HG03342 (cell line): ENCODE measurements around the gene SP6.
A peak's percentile ranks its signal among the peaks of the same experiment; 100 is the strongest.

ENCODE experiments used
- ATAC-seq: cut with Tn5 transposase; IDR thresholded peaks from one replicate; pipeline ENCODE4 v1.9.1; 2021; ENCODE audit warnings: mild to moderate bottlenecking, moderate library complexity; ENCODE audit not compliant: unreplicated experiment

The SP6 gene

GRCh38 chr17:47857551-47858455 is 6.8 kb upstream of the SP6 start:
- ATAC-seq, result no peak

GRCh38 chr17:47856830-47857229 is 5.9 kb upstream of the SP6 start:
- no peak for ATAC-seq

- no peak for ATAC-seq
These were observed 4.8 kb upstream of the SP6 start for GRCh38 chr17:47855737-47856136.

- ATAC-seq, result no peak
These were observed 2.7 kb upstream of the SP6 start for GRCh38 chr17:47853616-47854015.

DNA sequence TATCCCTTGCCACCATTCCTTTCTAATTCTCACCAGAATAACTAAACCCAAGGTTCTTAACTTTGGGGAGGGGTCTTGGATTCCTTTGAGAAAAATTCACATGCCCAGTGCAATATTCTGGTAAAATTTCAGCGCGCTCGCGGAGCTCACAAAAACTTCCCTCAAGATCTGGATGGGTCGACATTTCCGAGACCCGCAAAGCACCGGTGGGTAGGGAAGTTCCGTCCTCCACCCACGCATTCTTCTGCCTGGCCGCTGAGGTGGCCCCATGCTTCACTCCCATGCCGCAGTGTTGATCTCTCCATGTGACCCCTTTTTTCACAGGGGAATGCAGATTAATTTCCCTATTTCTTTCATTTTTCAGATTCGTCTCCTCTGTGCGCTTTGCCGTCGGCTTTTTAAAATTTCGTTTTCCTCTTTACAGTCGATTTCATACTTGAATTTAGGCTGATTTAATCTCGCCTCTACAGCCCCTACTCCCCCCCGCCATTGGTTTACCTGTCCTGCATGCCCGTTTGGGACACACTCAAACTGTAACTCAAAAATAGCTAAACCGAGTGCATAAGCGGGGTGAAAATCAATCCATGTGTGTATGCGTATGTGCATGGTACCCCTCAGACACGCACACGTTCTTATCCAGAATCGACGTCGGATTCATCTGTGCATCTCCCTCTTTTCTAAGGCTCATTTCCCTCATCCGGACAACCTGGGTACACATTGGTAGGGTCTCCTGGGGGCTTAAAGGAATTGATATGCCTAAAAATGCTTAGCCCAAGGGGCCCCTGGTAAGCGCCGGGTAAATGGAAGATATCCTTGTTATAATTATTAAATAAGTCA is 1.4 kb upstream of the SP6 start:
- ATAC-seq, result no peak

GRCh38 chr17:47851764-47852112 is 775 bp upstream of the SP6 start:
- no peak for ATAC-seq

- no peak for ATAC-seq
These were observed 631 bp downstream of the SP6 start for GRCh38 chr17:47850373-47850691.

DNA sequence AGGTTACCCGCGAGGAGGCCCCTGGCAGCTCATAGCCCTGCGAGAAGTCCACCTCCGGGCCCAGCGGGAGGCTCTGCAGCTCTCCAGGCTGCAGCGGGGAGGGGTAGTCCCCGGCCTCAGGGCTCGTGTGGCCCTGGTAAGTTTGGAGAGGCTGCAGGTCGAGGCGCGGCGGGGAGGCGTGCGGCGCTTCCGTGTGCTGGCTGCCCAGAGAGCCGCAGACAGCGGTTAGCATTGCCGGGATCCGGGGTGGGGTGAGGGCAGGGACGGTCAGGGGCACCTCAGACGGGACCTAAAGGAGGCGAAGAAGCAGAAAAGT is 2.8 kb downstream of the SP6 start:
- no peak for ATAC-seq

DNA sequence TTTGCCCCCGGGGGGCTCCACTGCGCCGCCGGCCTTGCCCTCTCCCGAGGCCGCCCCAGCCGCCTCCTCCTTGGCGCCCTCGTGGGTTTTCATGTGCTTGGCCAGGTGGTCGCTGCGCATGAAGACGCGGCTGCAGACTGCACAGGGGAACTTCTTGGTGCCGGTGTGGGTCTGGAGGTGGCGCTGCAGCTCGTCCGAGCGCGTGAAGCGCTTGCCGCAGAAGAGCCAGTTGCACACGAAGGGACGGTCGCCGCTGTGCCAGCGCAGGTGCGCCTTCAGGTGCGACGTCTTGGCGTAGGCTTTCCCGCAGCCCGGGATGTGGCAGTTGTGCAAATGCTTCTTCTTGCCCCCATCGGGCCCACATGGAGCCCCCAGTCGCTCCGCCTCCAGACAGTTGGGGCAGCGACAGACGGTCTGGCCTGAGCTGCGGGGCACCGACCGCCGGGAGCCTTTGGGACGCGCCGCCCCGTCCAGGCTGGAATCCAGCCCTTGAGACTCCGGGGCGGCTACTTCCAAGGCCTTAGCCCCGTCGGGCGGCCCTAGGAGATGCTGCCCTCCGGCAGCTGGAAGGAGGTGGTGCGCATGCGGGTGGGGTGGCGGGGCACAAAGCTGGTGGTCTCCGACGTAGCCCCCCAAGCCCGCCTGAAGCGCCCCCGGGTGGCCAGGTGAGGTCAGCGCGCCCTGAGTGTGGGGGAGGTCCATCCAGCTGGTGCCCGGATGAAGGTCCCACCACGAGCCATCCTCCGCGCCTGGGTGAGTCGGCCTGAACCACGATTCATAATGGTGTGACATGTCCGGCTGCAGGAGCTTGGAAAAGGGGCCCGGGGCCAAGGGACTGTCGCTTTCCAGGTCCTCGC is 3.4 kb downstream of the SP6 start:
- no peak for ATAC-seq

DNA sequence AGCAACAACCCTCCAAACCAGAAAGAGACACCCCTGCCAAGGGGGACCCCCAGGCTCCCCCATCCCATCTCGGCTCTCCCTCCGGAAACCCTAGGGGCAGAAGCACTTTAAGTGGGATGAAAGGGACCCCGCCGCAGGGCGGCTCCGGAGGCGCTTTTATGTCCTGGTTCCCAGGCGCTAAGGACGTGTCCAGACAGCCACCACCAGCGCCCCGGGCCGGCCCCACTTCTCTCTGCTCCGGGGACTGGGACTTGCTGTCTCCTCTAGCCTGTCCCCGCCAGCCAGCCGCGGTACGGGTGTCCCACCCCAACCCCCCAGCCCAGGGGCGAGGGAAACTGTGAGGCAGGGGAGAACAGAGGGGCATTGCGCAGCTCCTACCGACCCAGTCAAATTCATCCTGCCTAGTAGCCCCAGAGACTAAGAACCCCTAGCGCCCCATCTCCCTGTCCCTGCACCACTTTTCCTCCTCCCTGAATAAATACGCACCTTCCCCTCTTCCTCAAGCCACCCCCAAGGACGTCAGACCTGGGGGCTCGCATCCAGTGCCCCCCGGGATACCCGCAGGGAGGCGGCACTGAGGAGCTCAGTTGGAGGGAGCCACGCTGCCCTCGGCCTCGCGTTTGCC is 4.1 kb downstream of the SP6 start:
- ATAC-seq, result no peak

- no peak for ATAC-seq
These were observed 5.3 kb downstream of the SP6 start for GRCh38 chr17:47845716-47846075.

- no peak for ATAC-seq
These were observed 5.9 kb downstream of the SP6 start for GRCh38 chr17:47844814-47845715.

DNA sequence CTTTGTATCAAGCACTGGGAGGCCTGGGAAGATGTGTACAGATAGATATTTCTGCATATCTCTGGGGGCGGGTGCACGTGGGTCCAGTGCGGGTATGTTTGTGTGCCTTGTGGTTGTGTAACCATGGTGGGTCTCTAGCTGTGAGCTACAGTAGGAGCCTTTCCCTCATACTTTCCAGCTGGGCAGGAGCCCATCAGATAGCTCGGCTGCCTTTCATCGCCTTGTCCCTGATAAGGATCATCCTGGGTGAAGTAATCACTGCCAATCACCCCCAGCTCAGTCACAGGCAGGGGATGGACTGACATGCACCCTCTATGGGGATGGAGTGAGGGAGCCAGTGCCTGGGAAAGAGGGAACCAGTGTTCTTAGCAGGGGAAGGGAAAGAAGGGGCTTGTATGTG is 6.7 kb downstream of the SP6 start:
- ATAC-seq, result no peak

DNA sequence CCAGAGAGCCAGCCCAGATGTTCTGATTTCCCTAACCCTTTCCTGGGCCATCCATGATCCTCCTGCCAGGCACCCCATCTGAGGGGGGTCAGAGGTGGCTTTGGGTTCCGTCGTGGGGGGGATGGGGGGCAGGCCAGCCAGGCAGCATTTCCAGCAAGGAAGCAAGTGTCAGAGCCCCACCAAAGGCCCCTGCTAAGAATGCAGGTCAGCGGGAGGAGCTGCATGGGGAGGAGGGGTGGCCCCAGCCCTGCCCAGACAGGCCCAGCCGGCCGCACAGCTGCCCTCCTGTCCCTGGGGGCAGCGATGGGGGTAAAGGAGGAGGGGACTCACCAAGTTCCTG is 7.6 kb downstream of the SP6 start:
- ATAC-seq, result no peak

DNA sequence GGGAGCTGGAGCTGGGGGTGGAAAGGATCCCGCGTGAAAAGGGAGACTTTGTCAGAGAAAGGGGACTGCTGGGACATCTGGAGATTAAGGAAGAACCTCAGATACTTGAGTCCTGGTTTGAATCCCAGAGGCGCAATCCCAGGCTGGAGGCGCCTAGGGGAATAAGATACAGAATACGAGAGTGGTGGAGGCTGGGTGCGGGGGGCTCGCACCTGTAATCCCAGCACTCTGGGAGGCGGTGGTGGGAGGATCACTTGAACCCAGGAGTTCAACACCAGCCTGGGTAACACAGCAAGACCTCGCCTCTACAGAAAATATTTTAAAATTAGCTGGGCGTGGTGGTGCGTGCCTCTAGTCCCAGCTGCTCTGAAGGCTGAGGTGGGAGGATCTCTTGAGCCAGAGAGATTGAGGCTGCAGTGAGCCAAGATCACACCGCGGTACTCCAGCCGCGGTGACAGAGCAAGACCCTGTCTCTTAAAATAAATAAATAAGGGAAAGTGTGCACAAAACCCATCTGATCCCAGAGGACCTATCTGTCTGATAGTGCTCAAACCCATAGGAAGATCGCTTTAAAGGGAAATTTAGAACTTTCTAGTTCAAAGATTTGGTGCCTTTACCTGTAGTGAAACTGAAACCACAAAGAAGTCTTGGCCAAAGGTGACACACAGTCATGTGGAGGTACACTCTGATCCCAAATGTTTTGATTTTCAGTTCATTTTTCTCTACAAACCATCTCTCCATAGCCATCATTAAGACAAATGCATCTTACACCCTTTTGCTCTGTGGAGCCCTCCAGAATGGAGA is 9.3 kb downstream of the SP6 start:
- ATAC-seq, result no peak

- peak; percentile 85 for ATAC-seq
These were observed 10.0 kb downstream of the SP6 start, which contains the start of gene SCRN2 for GRCh38 chr17:47840742-47841487. Gene SCRN2 (minus strand): TSS chr17:47841273. CDS start chr17:47840843, 430 bp downstream.

DNA sequence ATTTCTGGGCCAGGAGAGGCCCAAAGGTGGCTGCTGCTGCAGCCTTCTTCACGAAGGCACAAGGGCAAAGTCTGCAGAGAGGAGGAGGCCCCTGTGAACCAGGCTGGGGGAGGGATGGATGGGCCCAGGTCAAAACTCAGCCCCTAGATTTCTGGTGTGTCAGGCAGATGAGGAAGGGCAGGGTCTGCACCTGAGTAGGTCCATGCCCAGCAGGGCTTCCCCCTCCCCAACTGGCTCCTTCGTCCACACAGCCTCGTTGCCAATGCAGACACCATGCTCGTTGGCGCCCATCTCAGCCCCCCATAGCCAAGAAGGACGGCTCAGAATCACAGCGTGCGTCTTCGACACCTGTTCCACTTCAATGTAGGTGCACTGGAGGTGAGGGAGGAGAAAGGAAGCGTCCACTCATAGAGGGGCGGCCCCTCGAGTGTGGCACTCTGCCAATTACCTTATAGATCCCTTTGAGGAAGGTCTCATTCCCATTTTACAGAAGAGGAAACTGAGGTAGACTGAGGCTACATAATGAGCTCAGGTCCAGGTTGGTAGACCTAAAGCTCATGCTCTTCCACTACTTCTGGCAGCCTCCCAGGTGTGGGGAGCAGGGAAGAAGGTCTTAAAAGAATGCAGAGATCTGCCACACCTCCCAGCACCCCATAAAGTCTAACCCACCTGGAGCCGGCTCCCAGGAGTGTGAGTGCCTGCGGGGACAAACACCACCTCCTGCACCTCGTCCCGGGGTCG is 10.8 kb downstream of the SP6 start:
- ATAC-seq, result no peak

DNA sequence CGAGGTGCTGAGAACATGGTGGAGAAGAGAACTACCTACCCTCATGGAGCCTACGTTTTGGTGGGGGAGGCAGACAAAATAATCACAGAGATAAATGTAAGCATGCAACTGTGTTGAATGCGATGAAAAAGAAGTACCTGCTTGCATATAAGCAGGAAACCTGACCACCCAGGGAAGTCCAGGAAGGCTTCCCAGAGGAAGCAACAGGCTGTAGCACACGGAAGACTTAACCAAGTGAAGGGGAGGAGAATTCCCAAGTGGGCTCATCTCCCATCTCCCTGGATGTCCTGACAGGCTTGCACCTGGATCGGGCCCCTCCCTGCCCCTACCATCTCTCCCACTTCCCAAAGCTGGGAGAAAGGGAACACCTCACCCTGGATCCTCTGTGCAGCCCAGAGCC is 11.9 kb downstream of the SP6 start:
- ATAC-seq, result no peak
